HEK293T (cell line): Measurements from ENCODE around the gene DPH7.
"Not testable (repeated sequence)": the region's sequence is repeated elsewhere in the genome, so short reads cannot be mapped to it uniquely, and the experiment has no call there.

Source experiments
- FOXM1 ChIP-seq: fragments of 450-650 bp; IDR thresholded peaks from 2 replicates; pipeline ENCODE4 v1.6.1; 2017; ENCODE audit warnings: mild to moderate bottlenecking, borderline replicate concordance
- SP1 ChIP-seq: fragments of 450-650 bp; IDR thresholded peaks from 2 replicates; pipeline ENCODE4 v1.6.1; 2017

GRCh38 chr9:137568445-137568844, 10.3 kb downstream of the DPH7 start:
- TF ChIP-seq SP1, FOXM1: not testable (repeated sequence)
